NCI-H1105 treated with DMSO at 0.1 percent for 48 hours (cell line): ENCODE measurements around the gene LEMD2.

ENCODE experiments used
- DNase-seq: peaks from one replicate; lab custom pipeline; 2025; lab: John Stamatoyannopoulos, UW

Gene LEMD2

GRCh38 chr6:33774774-33775173, 14.2 kb downstream of the LEMD2 start:
- no peak for DNase-seq

- no peak for DNase-seq
Observed at GRCh38 chr6:33772902-33773472, 15.9 kb downstream of the LEMD2 start.

- DNase-seq, result no peak
Observed at GRCh38 chr6:33772082-33772830, 16.7 kb downstream of the LEMD2 start.

GRCh38 chr6:33771146-33772081, 17.5 kb downstream of the LEMD2 start:
- DNase-seq, result peak; percentile 77

- no peak for DNase-seq
Observed at GRCh38 chr6:33770833-33771145, 18.1 kb downstream of the LEMD2 start.

- DNase-seq, result no peak
Observed at GRCh38 chr6:33770124-33770832, 18.7 kb downstream of the LEMD2 start.

- DNase-seq, result peak; percentile 28
Observed at GRCh38 chr6:33769248-33769821, 19.6 kb downstream of the LEMD2 start.

GRCh38 chr6:33768644-33769120, 20.2 kb downstream of the LEMD2 start:
- peak; percentile 51 for DNase-seq

GRCh38 chr6:33766921-33767907, 21.7 kb downstream of the LEMD2 start:
- no peak for DNase-seq

GRCh38 chr6:33765368-33765767, 23.6 kb downstream of the LEMD2 start:
- DNase-seq, result no peak

GRCh38 chr6:33764036-33764435, 24.9 kb downstream of the LEMD2 start:
- DNase-seq, result no peak

GRCh38 chr6:33763483-33763882, 25.4 kb downstream of the LEMD2 start:
- no peak for DNase-seq

- no peak for DNase-seq
Observed at GRCh38 chr6:33762713-33763112, 26.2 kb downstream of the LEMD2 start.

GRCh38 chr6:33761922-33762629, 26.9 kb downstream of the LEMD2 start:
- peak; percentile 28 for DNase-seq

GRCh38 chr6:33761581-33761921, 27.4 kb downstream of the LEMD2 start:
- DNase-seq, result no peak

- no peak for DNase-seq
Observed at GRCh38 chr6:33759887-33760629, 28.9 kb downstream of the LEMD2 start.

- DNase-seq, result no peak
Observed at GRCh38 chr6:33758815-33759216, 30.1 kb downstream of the LEMD2 start.

GRCh38 chr6:33757906-33758305, 31.0 kb downstream of the LEMD2 start:
- DNase-seq, result no peak

- no peak for DNase-seq
Observed at GRCh38 chr6:33757113-33757512, 31.8 kb downstream of the LEMD2 start.
